Prostate gland (tissue), 2 donors: ENCODE results near the gene PAAF1. TPM values are rescaled to one million over a fixed set of nuclear protein-coding genes. Genes with fewer than 3 reads are reported as not detected.
A peak's percentile ranks its signal among the peaks of the same experiment; 100 is the strongest.

Source experiments
- DNase-seq: peaks from one replicate; pipeline ENCODE4 v3.0.0-alpha.2; 2019; ENCODE audit warnings: low spot score
- H3K27ac ChIP-seq, 2 donors: fragments of 200-600 bp; sonication (generic); 2 replicates each; pipeline ENCODE4 v1.5.1; 2017 to 2019
- H3K27me3 ChIP-seq: fragments of 200-600 bp; sonication (generic); replicated peaks from 2 replicates; pipeline ENCODE4 v1.5.1; 2019; ENCODE audit not compliant: insufficient read depth
- H3K36me3 ChIP-seq, 2 donors: fragments of 200-600 bp; sonication (generic); 1 replicate in 1 of 2; 2 replicates in 1 of 2; pipeline versions ENCODE4 v1.5.1 to v1.8.1; 2017 to 2019
- H3K4me1 ChIP-seq: fragments of 200-600 bp; sonication (generic); replicated peaks from 2 replicates; pipeline ENCODE4 v1.5.1; 2019
- H3K4me3 ChIP-seq, 2 donors: fragments of 200-600 bp; sonication (generic); 2 replicates each; pipeline ENCODE4 v1.5.1; 2017 to 2019
- H3K9me3 ChIP-seq: fragments of 200-600 bp; sonication (generic); 2 replicates; pipeline ENCODE4 v1.5.1; 2017
- CTCF ChIP-seq, 4 experiments: fragments of 200-600 bp in 2 of 4; fragments of 450-650 bp in 2 of 4; sonication (generic) in 2 of 4; IDR thresholded peaks; 1 replicate in 3 of 4; 2 replicates in 1 of 4; pipeline ENCODE4 v1.5.1; 2016 to 2019; ENCODE audit warnings: antibody characterized with exemption in 4 of 4, mild to moderate bottlenecking in 2 of 4, moderate library complexity in 2 of 4
- POLR2A ChIP-seq: fragments of 450-650 bp; IDR thresholded peaks from one replicate; pipeline ENCODE4 v1.6.1; 2016; ENCODE audit warnings: antibody characterized with exemption, mild to moderate bottlenecking
- POLR2AphosphoS5 ChIP-seq: sonication (generic); formaldehyde crosslinking; IDR thresholded peaks from one replicate; pipeline ENCODE4 v1.6.1; 2017; ENCODE audit warnings: antibody characterized with exemption
- WGBS: methylation state at CpG from one replicate; pipeline ENCODE4 v1.1.5; 2018; 5-methylcytosine and 5-hydroxymethylcytosine counted together
- intact Hi-C: fragments of 100-400 bp; cut with DNase I; formaldehyde crosslinking; loops from one replicate; pipeline ENCODE4 v1.14.2; 2022
- total RNA-seq, 2 donors: library from RNA; depleted of rRNA; stranded (reverse); fragments of >200 nt; gene quantifications; one replicate each; pipeline ENCODE4 v1.1.0, GENCODE V29; 2016

PAAF1 gene
- total RNA-seq, 2 donors from 2014 or later, result 15.6 to 28.3 TPM

- H3K4me3 ChIP-seq, result no peak within 1 kb of the TSS
- intact Hi-C loops, result no loop called here
- H3K36me3 ChIP-seq, result no peaks in the 10 kb centered on the region
- DNase-seq, result peak; percentile 42
- WGBS, result 67% methylated on average over 12 of the region's 12 CpGs
- no peaks in the 10 kb centered on the region for H3K27me3 ChIP-seq
- H3K4me1 ChIP-seq, result no peaks in the 10 kb centered on the region
- H3K27ac ChIP-seq, result no peak within 1 kb of the TSS
- TF ChIP-seq POLR2A, result no peak
- TF ChIP-seq CTCF (IDR thresholded peaks at IDR 0.05), result no peak
- peak; percentile 43 for TF ChIP-seq POLR2AphosphoS5
- no peaks in the 10 kb centered on the region for H3K9me3 ChIP-seq
These were observed 74.3 kb downstream of the PAAF1 start, which contains the start of gene DNAJB13 for GRCh38 chr11:73950869-73951710. DNAJB13 (plus strand) TSS chr11:73951026; CDS start chr11:73951070, 44 bp downstream.

- Histone ChIP-seq H3K27ac (no peak overlapping the region), H3K9me3 (no peaks in the 10 kb centered on the region), H3K27me3 (no peaks in the 10 kb centered on the region), H3K4me3 (no peak overlapping the region), H3K36me3 (no peaks in the 10 kb centered on the region), H3K4me1 (no peaks in the 10 kb centered on the region)
- WGBS, result 74% methylated on average over 7 of the region's 7 CpGs
- no peak for DNase-seq
- intact Hi-C loops, result no loop called here
- TF ChIP-seq CTCF (IDR thresholded peaks at IDR 0.05), result no peak
These were observed 75.0 kb downstream of the PAAF1 start for GRCh38 chr11:73951797-73952196.

- Histone ChIP-seq H3K27me3 (no peaks in the 10 kb centered on the region), H3K9me3 (no peaks in the 10 kb centered on the region), H3K27ac (no peak overlapping the region), H3K36me3 (no peaks in the 10 kb centered on the region), H3K4me1 (no peaks in the 10 kb centered on the region), H3K4me3 (no peak overlapping the region)
- intact Hi-C loops, result no loop called here
- no peak for DNase-seq
- TF ChIP-seq POLR2A (no peak), POLR2AphosphoS5 (no peak), CTCF (IDR thresholded peaks at IDR 0.05) (no peak)
- 76% methylated on average over 29 of the region's 29 CpGs for WGBS
These were observed 80.3 kb downstream of the PAAF1 start for GRCh38 chr11:73956876-73957653.

GRCh38 chr11:73957654-73958361, 81.0 kb downstream of the PAAF1 start:
- DNase-seq, result no peak
- Histone ChIP-seq H3K27me3 (no peaks in the 10 kb centered on the region), H3K4me3 (no peak overlapping the region), H3K27ac (no peak overlapping the region), H3K9me3 (no peaks in the 10 kb centered on the region), H3K4me1 (no peaks in the 10 kb centered on the region), H3K36me3 (no peaks in the 10 kb centered on the region)
- 84% methylated on average over 25 of the region's 25 CpGs for WGBS
- intact Hi-C loops, result no loop called here
- no peak for TF ChIP-seq CTCF (IDR thresholded peaks at IDR 0.05)
- no peak for TF ChIP-seq POLR2A
- TF ChIP-seq POLR2AphosphoS5, result no peak
